Measurements from ENCODE around the gene KRTAP27-1. TPM values are rescaled to one million over a fixed set of nuclear protein-coding genes. Genes with fewer than 3 reads are reported as not detected.

The KRTAP27-1 gene
- total and polyA plus RNA-seq, 8 donors, result not detected

DNA sequence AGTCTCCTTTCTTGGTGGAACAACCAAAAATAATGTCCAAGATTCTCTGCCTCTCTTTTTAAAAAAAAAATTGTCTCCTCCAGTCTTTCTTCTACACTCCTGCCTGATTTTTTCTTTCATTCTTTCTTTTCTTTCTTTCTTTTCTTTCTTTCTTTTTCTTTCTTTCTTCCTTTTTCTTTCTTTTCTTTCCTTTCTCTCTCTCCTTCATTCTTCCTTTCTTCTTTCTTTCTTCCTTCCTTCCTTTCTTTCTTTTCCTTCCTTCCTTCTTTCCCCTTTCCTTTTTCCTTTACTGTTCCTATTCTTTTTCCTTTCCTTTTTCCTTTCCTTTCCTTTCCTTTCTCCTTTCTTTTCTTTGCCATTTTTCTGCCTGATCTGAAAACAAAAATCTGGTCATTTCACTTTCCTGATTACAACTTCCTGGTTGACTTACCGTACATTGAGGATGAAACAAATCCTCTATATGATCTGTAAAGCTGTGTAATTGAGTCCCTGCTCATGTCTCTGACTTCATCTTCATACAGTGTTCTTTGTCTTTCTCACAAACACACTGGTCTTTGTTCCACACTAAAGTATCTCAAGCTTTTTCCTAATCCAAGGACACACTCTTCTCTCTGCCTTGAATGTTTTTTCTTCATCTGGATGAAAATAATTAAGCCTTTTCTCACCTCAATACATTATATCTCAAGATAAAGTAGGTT, 17.0 kb upstream of the KRTAP27-1 start:
- intact Hi-C loops (cut with DNase I), result no loop called here
- DNase-seq (no peak), ATAC-seq (no peak)
- TF ChIP-seq, protein P1, sequence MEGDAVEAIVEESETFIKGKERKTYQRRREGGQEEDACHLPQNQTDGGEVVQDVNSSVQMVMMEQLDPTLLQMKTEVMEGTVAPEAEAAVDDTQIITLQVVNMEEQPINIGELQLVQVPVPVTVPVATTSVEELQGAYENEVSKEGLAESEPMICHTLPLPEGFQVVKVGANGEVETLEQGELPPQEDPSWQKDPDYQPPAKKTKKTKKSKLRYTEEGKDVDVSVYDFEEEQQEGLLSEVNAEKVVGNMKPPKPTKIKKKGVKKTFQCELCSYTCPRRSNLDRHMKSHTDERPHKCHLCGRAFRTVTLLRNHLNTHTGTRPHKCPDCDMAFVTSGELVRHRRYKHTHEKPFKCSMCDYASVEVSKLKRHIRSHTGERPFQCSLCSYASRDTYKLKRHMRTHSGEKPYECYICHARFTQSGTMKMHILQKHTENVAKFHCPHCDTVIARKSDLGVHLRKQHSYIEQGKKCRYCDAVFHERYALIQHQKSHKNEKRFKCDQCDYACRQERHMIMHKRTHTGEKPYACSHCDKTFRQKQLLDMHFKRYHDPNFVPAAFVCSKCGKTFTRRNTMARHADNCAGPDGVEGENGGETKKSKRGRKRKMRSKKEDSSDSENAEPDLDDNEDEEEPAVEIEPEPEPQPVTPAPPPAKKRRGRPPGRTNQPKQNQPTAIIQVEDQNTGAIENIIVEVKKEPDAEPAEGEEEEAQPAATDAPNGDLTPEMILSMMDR (IDR thresholded peaks at IDR 0.05), result no peak
- Histone ChIP-seq H3K36me3 (no peaks in the 10 kb centered on the region), H3K27me3 (no peaks in the 10 kb centered on the region), H3K27ac (no peak overlapping the region), H3K9me3 (no peaks in the 10 kb centered on the region), H3K4me1 (no peaks in the 10 kb centered on the region), H3K4me3 (no peak overlapping the region)

DNA sequence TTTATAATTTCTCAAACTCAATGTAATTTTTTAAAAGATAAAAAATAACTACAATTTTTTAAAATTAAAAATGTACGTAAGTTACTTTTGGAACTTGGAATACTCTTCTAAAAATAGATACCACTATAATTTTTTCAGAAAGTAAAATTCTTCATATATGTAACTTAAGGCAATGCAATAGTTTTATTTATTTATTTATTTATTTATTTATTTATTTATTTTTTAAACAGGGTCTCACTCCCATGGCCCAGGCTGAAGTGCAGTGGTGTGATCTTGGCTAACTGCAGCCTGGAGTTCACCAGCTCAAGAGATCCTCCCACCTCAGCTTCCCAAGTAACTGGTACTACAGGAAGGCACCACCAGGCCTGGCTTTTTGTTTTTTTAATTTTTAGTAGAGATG, 14.0 kb upstream of the KRTAP27-1 start:
- Histone ChIP-seq H3K27ac (no peak overlapping the region), H3K36me3 (no peaks in the 10 kb centered on the region), H3K4me1 (no peaks in the 10 kb centered on the region), H3K9me3 (no peaks in the 10 kb centered on the region), H3K27me3 (no peaks in the 10 kb centered on the region), H3K4me3 (no peak overlapping the region)
- ATAC-seq, result no peak
- TF ChIP-seq, protein P1 (IDR thresholded peaks at IDR 0.05), result no peak
- DNase-seq, result no peak
- intact Hi-C loops (cut with DNase I), result no loop called here

DNA sequence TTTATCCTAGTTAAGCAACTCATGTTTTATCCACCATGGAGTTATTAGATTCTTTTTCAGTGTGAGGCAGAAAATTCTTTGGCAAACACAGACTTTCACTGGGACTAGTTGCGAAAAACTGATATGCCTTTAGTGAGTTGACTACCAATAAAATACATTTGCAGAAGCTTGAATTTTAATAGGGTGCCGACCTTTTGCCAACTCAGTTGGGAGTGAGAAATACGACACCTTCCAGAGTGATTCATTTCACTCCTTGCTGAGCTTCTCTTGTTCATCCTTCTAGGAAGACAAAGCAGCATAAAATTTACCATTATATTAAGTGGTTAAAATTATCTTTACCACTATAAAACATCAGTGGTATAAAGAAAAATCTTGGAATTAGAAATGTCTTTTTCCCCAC, 12.1 kb upstream of the KRTAP27-1 start:
- TF ChIP-seq, protein P1 (IDR thresholded peaks at IDR 0.05), result no peak
- peaks cover 0 to 10% of the 10 kb centered on the region in 2 donors for H3K9me3 ChIP-seq
- ATAC-seq, result no peak
- no peak for DNase-seq
- intact Hi-C loops (cut with DNase I), result no loop called here
- H3K36me3 ChIP-seq, result no peaks in the 10 kb centered on the region
- no peak overlapping the region for H3K27ac ChIP-seq
- no peaks in the 10 kb centered on the region for H3K4me1 ChIP-seq
- H3K27me3 ChIP-seq, result no peaks in the 10 kb centered on the region
- no peak overlapping the region for H3K4me3 ChIP-seq

DNA sequence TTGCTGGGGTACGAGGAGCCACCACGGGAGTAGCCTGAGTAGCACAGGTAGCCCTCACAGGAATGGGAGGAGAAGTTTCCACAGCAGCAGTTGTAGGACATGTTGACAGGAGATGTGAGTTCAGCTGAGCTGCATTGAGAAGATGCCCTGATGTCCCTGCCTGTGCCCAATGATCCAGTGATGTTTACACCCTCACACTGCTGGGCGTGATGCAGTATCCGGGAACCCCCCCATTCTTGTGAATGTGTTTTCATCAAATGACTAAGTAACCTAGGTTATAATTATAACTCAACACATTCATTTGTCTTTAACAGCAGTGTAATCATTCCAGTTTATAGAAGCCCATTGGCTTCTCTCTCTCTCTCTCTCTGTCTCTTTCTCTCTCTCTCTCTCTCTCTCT, 11.0 kb upstream of the KRTAP27-1 start, which contains the start of gene KRTAP23-1:
Gene KRTAP23-1 (minus strand): TSS at position 101 of the 400 bp plus-strand sequence. CDS start 0 bp downstream, at position 101.
- Histone ChIP-seq H3K36me3 (no peaks in the 10 kb centered on the region), H3K4me1 (no peaks in the 10 kb centered on the region), H3K27ac (no peak within 1 kb of the TSS), H3K4me3 (no peak within 1 kb of the TSS), H3K9me3 (peaks cover 0 to 10% of the 10 kb centered on the region in 2 donors), H3K27me3 (no peaks in the 10 kb centered on the region)
- TF ChIP-seq, protein P1 (IDR thresholded peaks at IDR 0.05), result no peak
- intact Hi-C loops (cut with DNase I), result no loop called here
- DNase-seq (no peak), ATAC-seq (no peak)

DNA sequence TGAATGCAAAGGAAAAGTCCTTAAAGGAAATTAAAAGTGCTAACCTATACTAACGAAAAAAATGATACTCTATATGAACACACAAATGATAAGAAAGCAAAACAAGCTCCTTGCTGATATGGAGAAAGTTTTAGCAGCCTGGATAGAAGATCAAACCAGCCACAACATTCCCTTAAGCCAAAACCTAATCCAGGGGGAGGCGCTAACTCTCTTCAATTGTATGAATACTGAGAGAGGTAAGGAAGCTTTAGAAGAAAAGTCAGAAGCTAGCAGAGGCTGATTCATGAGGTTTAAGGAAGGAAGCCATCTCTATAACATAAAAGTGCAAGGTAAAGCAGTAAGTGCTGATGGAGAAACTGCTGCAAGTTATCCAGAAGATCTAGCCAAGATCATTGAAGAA, 7.5 kb upstream of the KRTAP27-1 start:
- Histone ChIP-seq H3K9me3 (peaks cover 0 to 10% of the 10 kb centered on the region in 2 donors), H3K36me3 (no peaks in the 10 kb centered on the region), H3K27ac (no peak overlapping the region), H3K4me3 (no peak overlapping the region), H3K27me3 (no peaks in the 10 kb centered on the region), H3K4me1 (no peaks in the 10 kb centered on the region)
- TF ChIP-seq, protein P1 (IDR thresholded peaks at IDR 0.05), result no peak
- ATAC-seq (no peak), DNase-seq (no peak)
- intact Hi-C loops (cut with DNase I), result no loop called here

All from left lung (tissue), 10 donors.